ENCODE measurements around the gene TTC29.

- TF ChIP-seq POLR2A (IDR thresholded peaks at IDR 0.05), result no peak
- TF ChIP-seq CTCF (IDR thresholded peaks at IDR 0.05), result no peak
These were observed 235.7 kb downstream of the TTC29 start for GRCh38 chr4:146709956-146710355.

All from thyroid gland (tissue), 4 donors.